ENCODE measurements around the gene PER3. TPM values are rescaled to one million over a fixed set of nuclear protein-coding genes. Genes with fewer than 3 reads are reported as not detected.

PER3 gene
- total and polyA plus RNA-seq, 12 donors: 2.1 to 36.3 (median 16.9) TPM

DNA sequence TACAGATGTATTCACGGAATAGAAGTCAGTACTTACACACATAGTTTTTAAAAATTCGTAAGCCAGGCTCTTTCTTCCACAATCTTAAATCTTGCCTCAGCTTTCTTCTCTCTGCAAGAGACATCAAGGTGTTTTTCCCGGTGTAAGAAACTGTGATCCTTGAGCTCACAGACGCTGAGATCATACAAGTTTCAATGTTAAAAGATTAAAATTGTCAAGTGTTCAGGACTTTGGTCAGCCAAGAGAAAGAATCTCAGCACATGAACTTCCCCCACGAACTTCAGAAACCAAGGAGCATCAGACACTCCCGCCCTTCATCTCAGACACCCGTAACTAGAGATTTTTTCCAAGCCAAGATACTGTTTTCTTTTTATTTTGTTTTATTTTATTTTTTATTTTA is 62.6 kb downstream of the PER3 start:
- Histone ChIP-seq H3K27ac (no peak overlapping the region), H3K4me3 (no peak overlapping the region), H3K36me3 (peaks cover 0 to 53% (median 23%) of the 10 kb centered on the region in 9 donors), H3K27me3 (no peaks in the 10 kb centered on the region), H3K4me1 (no peaks in the 10 kb centered on the region), H3K9me3 (no peaks in the 10 kb centered on the region)
- DNase-seq (no peak), ATAC-seq (no peak)
- whole genome bisulfite sequencing, 2 donors: 91% methylated on average over 7 of the region's 7 CpGs
- intact Hi-C loops (cut with DNase I): no loop called here
- TF ChIP-seq, protein P1, sequence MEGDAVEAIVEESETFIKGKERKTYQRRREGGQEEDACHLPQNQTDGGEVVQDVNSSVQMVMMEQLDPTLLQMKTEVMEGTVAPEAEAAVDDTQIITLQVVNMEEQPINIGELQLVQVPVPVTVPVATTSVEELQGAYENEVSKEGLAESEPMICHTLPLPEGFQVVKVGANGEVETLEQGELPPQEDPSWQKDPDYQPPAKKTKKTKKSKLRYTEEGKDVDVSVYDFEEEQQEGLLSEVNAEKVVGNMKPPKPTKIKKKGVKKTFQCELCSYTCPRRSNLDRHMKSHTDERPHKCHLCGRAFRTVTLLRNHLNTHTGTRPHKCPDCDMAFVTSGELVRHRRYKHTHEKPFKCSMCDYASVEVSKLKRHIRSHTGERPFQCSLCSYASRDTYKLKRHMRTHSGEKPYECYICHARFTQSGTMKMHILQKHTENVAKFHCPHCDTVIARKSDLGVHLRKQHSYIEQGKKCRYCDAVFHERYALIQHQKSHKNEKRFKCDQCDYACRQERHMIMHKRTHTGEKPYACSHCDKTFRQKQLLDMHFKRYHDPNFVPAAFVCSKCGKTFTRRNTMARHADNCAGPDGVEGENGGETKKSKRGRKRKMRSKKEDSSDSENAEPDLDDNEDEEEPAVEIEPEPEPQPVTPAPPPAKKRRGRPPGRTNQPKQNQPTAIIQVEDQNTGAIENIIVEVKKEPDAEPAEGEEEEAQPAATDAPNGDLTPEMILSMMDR (IDR thresholded peaks at IDR 0.05): no peak

DNA sequence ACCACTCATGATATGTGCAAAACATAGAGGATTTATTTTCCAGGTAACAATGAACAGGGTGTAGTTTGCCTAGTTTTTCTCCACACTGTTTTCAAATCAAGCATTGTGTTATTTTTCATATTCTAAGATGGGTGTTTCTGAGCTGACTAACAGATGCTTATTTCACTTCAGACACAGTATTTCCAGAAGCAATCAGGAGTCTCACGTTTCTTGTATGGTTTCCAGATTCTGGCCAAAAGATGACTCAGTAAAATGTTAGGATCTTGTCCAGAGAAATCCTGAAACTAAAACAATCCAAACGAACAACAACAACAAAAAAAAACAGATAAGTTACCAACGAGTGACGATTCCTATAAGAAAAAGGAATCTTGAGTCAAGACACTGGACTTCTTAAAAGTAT is 63.5 kb downstream of the PER3 start:
- intact Hi-C loops (cut with DNase I): no loop called here
- H3K36me3 ChIP-seq: peaks cover 0 to 46% (median 19%) of the 10 kb centered on the region in 9 donors
- 49 to 60% methylated on average over 4 of the region's 4 CpGs for WGBS, 2 donors
- no peaks in the 10 kb centered on the region for H3K4me1 ChIP-seq
- no peak overlapping the region for H3K27ac ChIP-seq
- H3K9me3 ChIP-seq: no peaks in the 10 kb centered on the region
- H3K27me3 ChIP-seq: no peaks in the 10 kb centered on the region
- ATAC-seq (no peak), DNase-seq (no peak)
- H3K4me3 ChIP-seq: no peak overlapping the region
- TF ChIP-seq, protein P1 (IDR thresholded peaks at IDR 0.05): no peak

DNA sequence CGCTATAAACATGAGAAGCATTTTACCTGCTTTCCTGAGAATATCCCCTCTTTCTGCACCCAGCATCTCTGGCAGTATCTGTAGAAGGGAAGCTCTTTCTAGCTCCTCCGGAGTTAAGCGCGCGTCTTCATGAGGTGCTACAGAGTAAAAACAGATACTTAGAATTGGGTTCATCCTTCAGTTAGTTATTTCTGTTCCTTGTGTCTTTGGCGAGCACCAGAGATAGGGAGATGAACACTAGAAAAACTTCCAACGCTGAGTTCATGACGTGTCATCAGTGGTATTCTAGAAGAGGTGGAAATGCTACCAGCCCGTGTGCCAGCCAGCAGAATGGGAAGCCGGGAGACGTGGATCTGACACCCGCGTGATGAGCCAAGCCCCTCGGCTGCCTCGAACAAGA is 66.7 kb downstream of the PER3 start:
- Histone ChIP-seq H3K27ac (no peak overlapping the region), H3K4me1 (no peaks in the 10 kb centered on the region), H3K27me3 (no peaks in the 10 kb centered on the region), H3K4me3 (no peak overlapping the region), H3K9me3 (no peaks in the 10 kb centered on the region), H3K36me3 (peaks cover 0 to 14% (median 0%) of the 10 kb centered on the region in 9 donors)
- TF ChIP-seq, protein P1 (IDR thresholded peaks at IDR 0.05): no peak
- ATAC-seq (no peak), DNase-seq (no peak)
- intact Hi-C loops (cut with DNase I): no loop called here
- 81 to 85% methylated on average over 15 of the region's 15 CpGs for WGBS, 2 donors

DNA sequence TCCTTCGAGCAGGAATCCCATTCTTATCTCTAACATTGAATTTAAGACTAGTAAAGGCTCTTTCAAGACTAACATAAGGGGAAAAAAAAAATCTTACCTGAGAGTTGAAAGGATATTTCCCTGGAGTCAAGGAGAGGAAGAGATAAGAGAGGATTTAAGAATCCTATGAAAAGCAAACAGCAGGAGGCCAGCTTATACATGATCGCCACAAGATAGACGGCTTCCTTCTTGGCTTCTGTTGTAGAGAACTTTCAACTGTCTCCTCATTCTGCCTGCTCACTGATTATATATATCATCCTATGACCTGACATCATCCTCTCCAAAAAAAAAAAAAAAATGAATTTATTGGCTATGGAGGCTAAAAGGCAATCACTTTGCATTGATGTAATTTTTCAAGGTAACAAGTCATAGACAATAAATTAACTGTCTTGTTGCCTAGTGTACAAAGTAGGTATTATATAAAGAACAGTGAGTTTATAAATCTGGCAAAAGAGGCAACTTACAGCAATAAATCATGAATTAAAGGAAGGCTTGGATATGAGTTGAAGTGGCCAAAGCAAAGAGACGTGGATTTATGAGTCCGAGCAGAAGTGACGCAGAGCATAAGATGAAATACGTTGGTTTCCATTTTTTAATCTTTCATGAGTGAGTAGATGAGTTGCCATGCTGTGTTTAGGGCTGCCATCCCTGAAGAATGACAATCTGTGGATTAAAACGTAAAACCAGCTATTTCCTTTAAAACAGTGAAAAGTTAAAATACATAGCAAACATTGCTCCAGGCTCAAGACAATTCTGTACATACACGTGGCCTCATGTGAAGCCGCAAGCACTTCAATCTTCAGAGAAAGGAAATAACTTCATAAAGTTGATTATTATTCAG is 69.0 kb downstream of the PER3 start, which contains the start of gene UTS2:
UTS2 (minus strand) TSS at position 262 of the 880 bp plus-strand sequence; CDS start at position 200, 62 bp downstream.
- ATAC-seq (no peak), DNase-seq (no peak)
- H3K4me3 ChIP-seq: no peak within 1 kb of the TSS
- TF ChIP-seq, protein P1 (IDR thresholded peaks at IDR 0.05): no peak
- intact Hi-C loops (cut with DNase I): no loop called here
- no peaks in the 10 kb centered on the region for H3K9me3 ChIP-seq
- WGBS, 2 donors: 71 to 73% methylated on average over 10 of the region's 10 CpGs
- H3K4me1 ChIP-seq: no peaks in the 10 kb centered on the region
- H3K36me3 ChIP-seq: peaks cover 0 to 5% (median 0%) of the 10 kb centered on the region in 9 donors
- H3K27ac ChIP-seq: no peak within 1 kb of the TSS
- H3K27me3 ChIP-seq: no peaks in the 10 kb centered on the region
